ENCODE data around the gene SORBS1. TPM values are rescaled to one million over a fixed set of nuclear protein-coding genes. Genes with fewer than 3 reads are reported as not detected.

Gene SORBS1
- total and polyA plus RNA-seq, 2 of the 13 experiments (the other 11 are each of a cell fraction or from before 2014, with no cell fraction given) = 16.8 to 39.8 TPM

DNA sequence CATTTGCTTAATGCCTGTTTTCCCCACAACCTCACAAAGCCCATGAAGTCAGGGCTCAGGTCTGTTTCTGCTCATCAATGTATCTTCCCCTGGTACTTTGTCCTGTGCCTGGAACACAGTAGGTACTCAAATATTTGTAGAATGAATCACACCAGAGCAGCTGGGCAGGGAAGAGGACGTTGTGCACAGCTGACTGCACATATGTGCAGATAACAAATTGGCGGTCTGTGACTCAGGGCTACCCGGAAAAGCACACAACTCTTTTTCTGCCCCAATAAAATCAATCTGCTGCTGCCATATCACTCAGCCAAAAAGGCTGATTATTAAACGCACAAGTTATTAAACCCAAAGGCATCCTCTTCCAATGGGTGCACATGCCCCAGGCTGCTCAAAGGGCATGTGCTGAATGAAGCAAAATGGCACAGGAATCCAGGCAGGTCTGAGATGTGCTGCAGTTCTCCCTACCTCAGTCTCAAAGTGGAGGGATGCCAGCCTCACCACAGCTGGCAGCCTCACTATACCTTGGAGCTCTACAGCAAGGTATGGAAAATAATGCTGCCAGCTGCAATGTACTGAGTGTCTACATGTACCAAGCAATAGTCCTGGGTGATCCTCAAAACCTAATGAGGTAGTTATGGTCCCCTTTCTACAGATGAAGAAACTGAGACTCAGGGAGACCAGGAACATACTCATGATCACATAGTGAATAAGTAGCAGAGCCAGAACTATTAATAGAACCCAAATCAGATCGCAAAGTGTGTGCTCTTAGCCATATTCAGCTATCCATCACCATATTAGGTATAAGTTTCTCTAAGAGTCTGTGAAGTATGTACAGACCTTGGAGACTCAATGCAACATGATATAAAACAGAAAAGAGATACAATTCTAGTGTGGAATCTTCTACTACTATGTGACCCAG is 43.4 kb downstream of the SORBS1 start (continued):
- no peak for TF ChIP-seq ZNF431 (CRISPR knock-in tag; IDR thresholded peaks at IDR 0.05; ENCODE audit: borderline replicate concordance, low read depth)
- no peak for TF ChIP-seq ZNF264 (CRISPR knock-in tag; IDR thresholded peaks at IDR 0.05)
- no peak for TF ChIP-seq NONO (IDR thresholded peaks at IDR 0.05)
- no peak for TF ChIP-seq NONO (CRISPR knock-in tag; conservative IDR thresholded peaks at IDR 0.05)
- TF ChIP-seq ZNF317 (CRISPR knock-in tag; IDR thresholded peaks at IDR 0.05) = no peak
- TF ChIP-seq, protein P1, sequence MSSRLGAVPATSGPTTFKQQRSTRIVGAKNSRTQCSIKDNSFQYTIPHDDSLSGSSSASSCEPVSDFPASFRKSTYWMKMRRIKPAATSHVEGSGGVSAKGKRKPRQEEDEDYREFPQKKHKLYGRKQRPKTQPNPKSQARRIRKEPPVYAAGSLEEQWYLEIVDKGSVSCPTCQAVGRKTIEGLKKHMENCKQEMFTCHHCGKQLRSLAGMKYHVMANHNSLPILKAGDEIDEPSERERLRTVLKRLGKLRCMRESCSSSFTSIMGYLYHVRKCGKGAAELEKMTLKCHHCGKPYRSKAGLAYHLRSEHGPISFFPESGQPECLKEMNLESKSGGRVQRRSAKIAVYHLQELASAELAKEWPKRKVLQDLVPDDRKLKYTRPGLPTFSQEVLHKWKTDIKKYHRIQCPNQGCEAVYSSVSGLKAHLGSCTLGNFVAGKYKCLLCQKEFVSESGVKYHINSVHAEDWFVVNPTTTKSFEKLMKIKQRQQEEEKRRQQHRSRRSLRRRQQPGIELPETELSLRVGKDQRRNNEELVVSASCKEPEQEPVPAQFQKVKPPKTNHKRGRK (CRISPR knock-in tag; IDR thresholded peaks at IDR 0.05) = no peak
- no peak for TF ChIP-seq ZNF282 (IDR thresholded peaks at IDR 0.05; ENCODE audit: partially characterized antibody)
- no peak for TF ChIP-seq CAMTA2 (CRISPR knock-in tag; IDR thresholded peaks at IDR 0.05; ENCODE audit: borderline replicate concordance)
- TF ChIP-seq SAP130 (CRISPR knock-in tag; IDR thresholded peaks at IDR 0.05; ENCODE audit: low read depth) = peak; percentile 49
- TF ChIP-seq, protein P2, sequence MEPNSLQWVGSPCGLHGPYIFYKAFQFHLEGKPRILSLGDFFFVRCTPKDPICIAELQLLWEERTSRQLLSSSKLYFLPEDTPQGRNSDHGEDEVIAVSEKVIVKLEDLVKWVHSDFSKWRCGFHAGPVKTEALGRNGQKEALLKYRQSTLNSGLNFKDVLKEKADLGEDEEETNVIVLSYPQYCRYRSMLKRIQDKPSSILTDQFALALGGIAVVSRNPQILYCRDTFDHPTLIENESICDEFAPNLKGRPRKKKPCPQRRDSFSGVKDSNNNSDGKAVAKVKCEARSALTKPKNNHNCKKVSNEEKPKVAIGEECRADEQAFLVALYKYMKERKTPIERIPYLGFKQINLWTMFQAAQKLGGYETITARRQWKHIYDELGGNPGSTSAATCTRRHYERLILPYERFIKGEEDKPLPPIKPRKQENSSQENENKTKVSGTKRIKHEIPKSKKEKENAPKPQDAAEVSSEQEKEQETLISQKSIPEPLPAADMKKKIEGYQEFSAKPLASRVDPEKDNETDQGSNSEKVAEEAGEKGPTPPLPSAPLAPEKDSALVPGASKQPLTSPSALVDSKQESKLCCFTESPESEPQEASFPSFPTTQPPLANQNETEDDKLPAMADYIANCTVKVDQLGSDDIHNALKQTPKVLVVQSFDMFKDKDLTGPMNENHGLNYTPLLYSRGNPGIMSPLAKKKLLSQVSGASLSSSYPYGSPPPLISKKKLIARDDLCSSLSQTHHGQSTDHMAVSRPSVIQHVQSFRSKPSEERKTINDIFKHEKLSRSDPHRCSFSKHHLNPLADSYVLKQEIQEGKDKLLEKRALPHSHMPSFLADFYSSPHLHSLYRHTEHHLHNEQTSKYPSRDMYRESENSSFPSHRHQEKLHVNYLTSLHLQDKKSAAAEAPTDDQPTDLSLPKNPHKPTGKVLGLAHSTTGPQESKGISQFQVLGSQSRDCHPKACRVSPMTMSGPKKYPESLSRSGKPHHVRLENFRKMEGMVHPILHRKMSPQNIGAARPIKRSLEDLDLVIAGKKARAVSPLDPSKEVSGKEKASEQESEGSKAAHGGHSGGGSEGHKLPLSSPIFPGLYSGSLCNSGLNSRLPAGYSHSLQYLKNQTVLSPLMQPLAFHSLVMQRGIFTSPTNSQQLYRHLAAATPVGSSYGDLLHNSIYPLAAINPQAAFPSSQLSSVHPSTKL (CRISPR knock-in tag; IDR thresholded peaks at IDR 0.05) = peak; percentile 53; the same call in 1 of the 2 replicates
- TF ChIP-seq, protein P3, sequence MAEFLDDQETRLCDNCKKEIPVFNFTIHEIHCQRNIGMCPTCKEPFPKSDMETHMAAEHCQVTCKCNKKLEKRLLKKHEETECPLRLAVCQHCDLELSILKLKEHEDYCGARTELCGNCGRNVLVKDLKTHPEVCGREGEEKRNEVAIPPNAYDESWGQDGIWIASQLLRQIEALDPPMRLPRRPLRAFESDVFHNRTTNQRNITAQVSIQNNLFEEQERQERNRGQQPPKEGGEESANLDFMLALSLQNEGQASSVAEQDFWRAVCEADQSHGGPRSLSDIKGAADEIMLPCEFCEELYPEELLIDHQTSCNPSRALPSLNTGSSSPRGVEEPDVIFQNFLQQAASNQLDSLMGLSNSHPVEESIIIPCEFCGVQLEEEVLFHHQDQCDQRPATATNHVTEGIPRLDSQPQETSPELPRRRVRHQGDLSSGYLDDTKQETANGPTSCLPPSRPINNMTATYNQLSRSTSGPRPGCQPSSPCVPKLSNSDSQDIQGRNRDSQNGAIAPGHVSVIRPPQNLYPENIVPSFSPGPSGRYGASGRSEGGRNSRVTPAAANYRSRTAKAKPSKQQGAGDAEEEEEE (CRISPR knock-in tag; IDR thresholded peaks at IDR 0.05; ENCODE audit: borderline replicate concordance) = no peak
- peak; percentile 20; the same call in 1 of the 2 replicates for TF ChIP-seq HDAC2 (CRISPR knock-in tag; IDR thresholded peaks at IDR 0.05)
- TF ChIP-seq, protein P4, sequence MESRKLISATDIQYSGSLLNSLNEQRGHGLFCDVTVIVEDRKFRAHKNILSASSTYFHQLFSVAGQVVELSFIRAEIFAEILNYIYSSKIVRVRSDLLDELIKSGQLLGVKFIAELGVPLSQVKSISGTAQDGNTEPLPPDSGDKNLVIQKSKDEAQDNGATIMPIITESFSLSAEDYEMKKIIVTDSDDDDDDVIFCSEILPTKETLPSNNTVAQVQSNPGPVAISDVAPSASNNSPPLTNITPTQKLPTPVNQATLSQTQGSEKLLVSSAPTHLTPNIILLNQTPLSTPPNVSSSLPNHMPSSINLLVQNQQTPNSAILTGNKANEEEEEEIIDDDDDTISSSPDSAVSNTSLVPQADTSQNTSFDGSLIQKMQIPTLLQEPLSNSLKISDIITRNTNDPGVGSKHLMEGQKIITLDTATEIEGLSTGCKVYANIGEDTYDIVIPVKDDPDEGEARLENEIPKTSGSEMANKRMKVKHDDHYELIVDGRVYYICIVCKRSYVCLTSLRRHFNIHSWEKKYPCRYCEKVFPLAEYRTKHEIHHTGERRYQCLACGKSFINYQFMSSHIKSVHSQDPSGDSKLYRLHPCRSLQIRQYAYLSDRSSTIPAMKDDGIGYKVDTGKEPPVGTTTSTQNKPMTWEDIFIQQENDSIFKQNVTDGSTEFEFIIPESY (CRISPR knock-in tag; IDR thresholded peaks at IDR 0.05) = peak; percentile 98
- peak; percentile 98 for TF ChIP-seq FOSL2 (CRISPR knock-in tag; IDR thresholded peaks at IDR 0.05)
- TF ChIP-seq ZNF891 (CRISPR knock-in tag; IDR thresholded peaks at IDR 0.05) = no peak
- peak; percentile 54; the same call in 1 of the 2 replicates for TF ChIP-seq RCOR2 (CRISPR knock-in tag; IDR thresholded peaks at IDR 0.05)
- 0 out of 4 replicates have a peak, but pooled peaks of 1 of the 2 experiments have one; percentile 19 for TF ChIP-seq EP300 (IDR thresholded peaks at IDR 0.05; ENCODE audit: low read depth in 2 of 2, low read length in 2 of 2)
- TF ChIP-seq EP300 (CRISPR knock-in tag; IDR thresholded peaks at IDR 0.05; ENCODE audit: borderline replicate concordance) = no peak; the same call in 1 of the 2 replicates
- peak; percentile 98 for TF ChIP-seq ZKSCAN1 (IDR thresholded peaks at IDR 0.05; ENCODE audit: low read length)
- no peak for TF ChIP-seq ZSCAN22 (CRISPR knock-in tag; IDR thresholded peaks at IDR 0.05)
- peak; percentile 94 for TF ChIP-seq JUND (CRISPR knock-in tag; IDR thresholded peaks at IDR 0.05)
